Measurements from ENCODE around the gene CACNG6.
"Not testable (repeated sequence)": the region's sequence is repeated elsewhere in the genome, so short reads cannot be mapped to it uniquely, and the experiment has no call there.

CACNG6 gene

GRCh38 chr19:53991224-53992113 is at the start of gene CACNG6:
TSS of gene CACNG6 (plus strand) at chr19:53991637. CDS start at chr19:53992878, 1,241 bp downstream.
- DNase-seq (ENCODE audit: low read depth in 3 of 3, low spot score in 1 of 3), result no peak

- DNase-seq (ENCODE audit: low read depth in 3 of 3, low spot score in 1 of 3), result no peak
Measured at GRCh38 chr19:53942001-53942786, 49.2 kb upstream of the CACNG6 start.

GRCh38 chr19:53944416-53944815 is 47.0 kb upstream of the CACNG6 start:
- no peak for DNase-seq (ENCODE audit: low read depth in 3 of 3, low spot score in 1 of 3)

- no peak for DNase-seq (ENCODE audit: low read depth in 3 of 3, low spot score in 1 of 3)
Measured at GRCh38 chr19:53944933-53945332, 46.5 kb upstream of the CACNG6 start.

DNA sequence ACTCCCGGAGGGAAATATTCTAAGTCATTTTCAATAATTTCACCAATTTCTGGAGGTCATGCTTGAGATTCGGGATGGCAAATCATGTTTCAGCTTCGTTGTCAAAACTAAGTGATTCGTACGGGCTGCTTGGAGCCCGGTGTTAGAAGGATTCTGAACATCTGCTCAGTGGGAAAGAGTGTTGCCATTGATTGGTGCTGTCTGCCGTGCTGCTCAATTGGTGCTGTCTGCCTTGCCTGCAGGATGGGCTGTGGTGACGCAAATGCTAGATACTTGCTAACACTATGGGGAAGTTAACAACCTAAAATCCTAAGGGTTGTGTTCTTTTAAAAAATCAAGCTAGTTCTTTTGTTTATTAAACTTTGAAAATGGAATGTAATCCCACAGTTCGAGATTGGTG is 46.0 kb upstream of the CACNG6 start:
- DNase-seq (ENCODE audit: low read depth in 3 of 3, low spot score in 1 of 3), result no peak

- no peak for DNase-seq (ENCODE audit: low read depth in 3 of 3, low spot score in 1 of 3)
Measured at GRCh38 chr19:53945998-53946397, 45.4 kb upstream of the CACNG6 start.

DNA sequence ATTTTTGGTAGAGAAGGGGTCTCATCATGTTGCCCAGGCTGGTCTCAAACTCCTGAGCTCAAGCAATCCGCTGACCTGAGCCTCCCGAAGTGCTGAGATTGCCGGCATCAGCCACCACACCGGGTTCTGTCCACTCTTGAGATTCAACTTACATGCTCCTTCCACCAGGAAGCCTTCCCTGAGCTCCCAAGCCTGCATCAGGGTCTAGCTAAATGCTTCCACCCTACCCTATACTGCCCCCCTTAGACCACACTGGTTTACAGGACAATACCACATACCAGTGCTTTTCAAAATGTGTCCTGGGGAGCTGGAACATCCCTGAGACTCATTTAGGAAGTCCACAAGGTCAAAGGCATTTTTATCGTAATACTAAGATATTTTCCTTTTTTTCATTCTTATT is 43.8 kb upstream of the CACNG6 start:
- no peak for DNase-seq (ENCODE audit: low read depth in 3 of 3, low spot score in 1 of 3)

GRCh38 chr19:53948611-53949010 is 42.8 kb upstream of the CACNG6 start:
- DNase-seq (ENCODE audit: low read depth in 3 of 3, low spot score in 1 of 3), result not testable (repeated sequence)

- no peak for DNase-seq (ENCODE audit: low read depth in 3 of 3, low spot score in 1 of 3)
Measured at GRCh38 chr19:53951436-53951835, 40.0 kb upstream of the CACNG6 start.

GRCh38 chr19:53951947-53952346 is 39.5 kb upstream of the CACNG6 start:
- DNase-seq (ENCODE audit: low read depth in 3 of 3, low spot score in 1 of 3), result no peak

DNA sequence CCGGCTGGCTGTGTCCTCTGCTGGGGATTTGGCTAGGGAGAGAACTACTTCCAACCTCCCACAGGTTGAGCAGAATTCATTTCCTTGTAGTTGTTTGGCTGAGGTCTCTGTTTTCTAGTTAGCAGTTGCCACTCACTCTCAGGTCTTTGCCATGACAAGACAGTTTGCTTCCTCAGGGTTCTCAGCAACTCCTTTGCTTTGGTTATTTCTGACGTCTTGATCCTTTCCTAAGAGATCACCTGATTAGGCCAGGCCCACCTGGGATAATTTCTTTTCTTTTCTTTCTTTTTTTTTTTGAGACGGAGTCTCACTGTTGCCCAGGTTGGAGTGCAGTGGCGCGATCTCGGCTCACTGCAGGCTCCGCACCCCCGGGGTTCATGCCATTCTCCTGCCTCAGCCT is 38.1 kb upstream of the CACNG6 start:
- DNase-seq (ENCODE audit: low read depth in 3 of 3, low spot score in 1 of 3), result no peak

GRCh38 chr19:53957448-53958167 is 33.8 kb upstream of the CACNG6 start:
- DNase-seq (ENCODE audit: low read depth in 3 of 3, low spot score in 1 of 3), result no peak

DNA sequence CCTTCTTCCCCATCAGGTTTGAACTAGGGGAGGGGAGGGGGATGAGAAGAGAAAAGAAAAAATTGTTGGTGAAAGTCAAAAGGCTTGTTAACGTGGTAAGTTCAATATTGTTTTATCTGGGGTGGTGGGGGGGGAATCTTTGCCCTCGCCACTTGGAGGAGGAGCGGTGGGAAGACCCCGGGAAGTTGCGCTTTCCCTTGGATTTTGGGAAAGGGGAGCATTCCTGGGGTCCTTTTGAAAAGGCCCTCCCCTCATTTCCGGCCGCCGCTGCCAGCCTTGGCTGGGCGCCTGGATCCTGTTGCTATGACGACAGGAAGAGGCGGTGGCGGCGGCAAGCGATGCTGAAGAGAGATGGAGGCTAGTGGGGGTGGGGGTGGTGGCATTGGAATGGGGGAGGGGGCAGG is 33.3 kb upstream of the CACNG6 start:
- DNase-seq (ENCODE audit: low read depth in 3 of 3, low spot score in 1 of 3), result no peak

DNA sequence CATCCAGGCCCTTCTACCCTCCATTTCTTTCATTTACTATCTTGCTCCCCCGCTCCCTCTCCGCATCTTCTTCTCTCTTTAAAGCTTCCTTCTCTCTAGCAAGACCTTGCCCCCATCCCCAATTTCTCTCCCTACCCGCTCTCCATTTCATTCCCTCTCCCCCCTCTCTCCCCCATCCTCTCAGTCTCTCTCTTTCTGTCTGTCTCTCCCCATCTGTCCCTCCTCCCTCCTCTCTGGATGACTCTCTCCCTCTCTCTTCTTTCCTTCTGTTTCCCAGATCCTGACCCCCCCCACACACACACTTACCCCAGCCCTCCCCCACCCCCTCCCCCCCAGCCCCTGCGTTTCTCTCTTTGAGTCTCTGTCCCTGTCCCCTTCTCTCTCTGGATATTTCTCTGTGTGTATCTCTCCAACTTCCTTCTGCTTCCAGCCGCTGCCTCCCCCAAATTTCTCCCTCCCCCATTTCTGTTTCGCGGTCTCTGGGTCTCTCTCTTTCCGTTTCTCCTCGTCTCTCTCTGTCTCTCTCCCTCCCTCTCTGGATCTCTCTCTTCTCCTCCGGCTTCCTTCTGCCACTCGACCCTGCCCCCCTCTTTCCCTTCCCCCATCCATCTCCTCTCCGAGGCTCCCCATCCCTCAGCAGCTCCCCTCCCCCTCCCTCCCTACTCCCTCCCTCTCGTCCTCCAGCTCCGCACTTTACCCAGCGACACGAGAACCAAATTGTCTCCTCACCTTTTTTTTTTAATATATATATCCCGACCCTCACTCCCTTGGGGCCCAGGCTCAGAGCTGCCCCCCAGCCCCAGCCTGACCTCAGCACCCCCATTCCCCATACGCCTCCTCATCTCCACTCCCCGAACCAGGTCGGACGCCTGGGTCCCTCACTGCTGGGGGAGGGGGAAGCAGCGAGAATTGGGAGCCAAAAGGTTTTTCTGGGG is 32.3 kb upstream of the CACNG6 start:
- DNase-seq (ENCODE audit: low read depth in 3 of 3, low spot score in 1 of 3), result no peak

DNA sequence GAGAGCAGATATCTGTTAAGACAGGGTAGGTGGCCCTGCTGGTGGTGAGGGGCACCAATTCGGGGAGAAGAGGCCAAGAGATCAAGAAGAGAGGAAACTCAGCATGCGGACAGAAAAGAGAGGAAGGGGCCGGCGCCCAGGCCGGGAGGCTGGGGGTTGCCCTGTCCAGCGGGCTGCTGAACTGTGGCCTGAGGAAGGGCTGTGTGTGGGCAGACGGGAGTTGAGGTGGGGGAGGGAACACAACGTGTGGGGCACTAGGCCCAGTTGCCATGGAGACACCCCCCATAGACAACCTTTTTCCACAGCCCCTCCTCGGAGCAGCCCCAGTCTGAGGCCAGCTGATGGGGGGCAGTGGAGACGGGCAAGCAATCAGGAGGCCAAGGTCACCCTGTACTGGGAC is 31.2 kb upstream of the CACNG6 start:
- no peak for DNase-seq (ENCODE audit: low read depth in 3 of 3, low spot score in 1 of 3)

DNA sequence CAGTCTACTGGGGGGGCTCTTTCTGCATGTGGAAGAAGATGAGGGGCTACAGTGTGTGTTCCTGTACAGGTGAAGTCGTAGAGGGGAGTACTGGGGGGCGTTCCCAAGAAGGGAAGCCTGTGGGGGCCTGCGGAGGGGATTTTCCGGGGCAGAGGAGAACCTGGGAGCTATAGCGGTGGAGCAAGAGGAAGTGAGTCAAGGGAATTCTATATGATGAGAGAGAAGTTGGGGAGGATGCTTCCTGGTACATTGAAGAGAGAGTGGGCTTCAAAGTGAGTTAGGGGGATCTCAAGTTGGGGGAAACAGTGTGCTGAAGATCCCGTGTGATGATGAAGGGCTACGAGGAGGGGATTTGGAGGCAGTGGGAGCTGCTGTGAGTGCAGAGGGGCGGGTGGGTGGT is 30.6 kb upstream of the CACNG6 start:
- no peak for DNase-seq (ENCODE audit: low read depth in 3 of 3, low spot score in 1 of 3)

- DNase-seq (ENCODE audit: low read depth in 3 of 3, low spot score in 1 of 3), result no peak
Measured at GRCh38 chr19:53961523-53962356, 29.7 kb upstream of the CACNG6 start.

DNA sequence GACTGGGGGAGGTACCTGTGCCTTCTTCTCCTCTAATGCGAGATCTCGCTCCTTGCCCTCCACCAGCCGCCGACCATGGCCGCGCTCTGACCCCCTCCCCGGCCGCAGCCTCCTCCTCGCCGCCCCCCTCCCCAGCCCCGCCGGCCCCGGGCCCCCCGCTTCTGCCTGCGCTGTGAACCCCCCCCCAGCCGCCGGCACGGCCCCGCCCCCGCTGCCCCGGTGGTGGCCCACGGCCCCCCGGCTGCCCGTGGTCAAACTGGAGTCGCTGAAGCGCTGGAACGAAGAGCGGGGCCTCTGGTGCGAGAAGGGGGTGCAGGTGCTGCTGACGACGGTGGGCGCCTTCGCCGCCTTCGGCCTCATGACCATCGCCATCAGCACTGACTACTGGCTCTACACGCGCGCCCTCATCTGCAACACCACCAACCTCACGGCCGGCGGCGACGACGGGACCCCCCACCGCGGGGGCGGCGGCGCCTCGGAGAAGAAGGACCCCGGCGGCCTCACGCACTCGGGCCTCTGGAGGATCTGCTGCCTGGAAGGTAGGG is 28.5 kb upstream of the CACNG6 start, which contains the start of gene CACNG8:
CACNG8 (plus strand) TSS at position 51 of the 545 bp plus-strand sequence.
- DNase-seq (ENCODE audit: low read depth in 3 of 3, low spot score in 1 of 3), result no peak

DNA sequence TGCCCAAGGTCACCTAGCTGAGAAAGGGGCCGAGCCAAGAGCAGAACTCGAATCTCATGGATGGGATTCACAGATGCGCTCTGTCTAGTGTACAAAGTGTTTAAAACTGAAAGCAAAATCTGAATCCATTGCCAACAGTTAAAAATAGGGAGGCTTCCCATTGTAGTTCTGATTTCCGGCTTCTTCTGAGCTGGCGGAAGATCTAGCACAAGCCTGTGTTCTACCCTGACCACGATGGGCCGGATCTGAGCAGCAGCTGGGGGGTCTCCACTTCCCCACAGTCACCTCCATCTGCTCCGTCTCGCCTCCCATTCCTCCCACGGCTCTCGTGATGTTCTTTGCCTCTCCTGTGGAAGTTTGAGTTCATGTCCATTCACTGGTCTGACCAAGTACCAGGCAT is 26.3 kb upstream of the CACNG6 start:
- DNase-seq (ENCODE audit: low read depth in 3 of 3, low spot score in 1 of 3), result no peak
